GM18858 (cell line): ENCODE measurements around the gene RPL18A.

Source experiments
- ATAC-seq: cut with Tn5 transposase; IDR thresholded peaks from one replicate; pipeline ENCODE4 v1.9.1; 2021; ENCODE audit not compliant: unreplicated experiment

The RPL18A gene

GRCh38 chr19:17841810-17842662, 17.7 kb upstream of the RPL18A start:
- no peak for ATAC-seq

- ATAC-seq, result no peak
Observed at GRCh38 chr19:17842663-17843291, 16.9 kb upstream of the RPL18A start.

- ATAC-seq, result no peak
Observed at GRCh38 chr19:17843292-17843827, 16.4 kb upstream of the RPL18A start.

- ATAC-seq, result no peak
Observed at GRCh38 chr19:17843908-17844490, 15.7 kb upstream of the RPL18A start.

- no peak for ATAC-seq
Observed at GRCh38 chr19:17846146-17846545, 13.6 kb upstream of the RPL18A start.

GRCh38 chr19:17847538-17848366, 12.0 kb upstream of the RPL18A start, which contains the start of gene JAK3:
TSS of gene JAK3 (minus strand) at chr19:17847982. CDS start at chr19:17844417, 3,565 bp downstream.
- ATAC-seq, result no peak

GRCh38 chr19:17848595-17849292, 11.0 kb upstream of the RPL18A start:
- no peak for ATAC-seq

GRCh38 chr19:17854061-17854460, 5.6 kb upstream of the RPL18A start:
- no peak for ATAC-seq

GRCh38 chr19:17855280-17856152, 4.2 kb upstream of the RPL18A start:
- no peak for ATAC-seq

- no peak for ATAC-seq
Observed at GRCh38 chr19:17860331-17860992, 752 bp downstream of the RPL18A start.

GRCh38 chr19:17860993-17861360, 1.3 kb downstream of the RPL18A start:
- ATAC-seq, result no peak

GRCh38 chr19:17861542-17862402, 2.1 kb downstream of the RPL18A start:
- ATAC-seq, result no peak

GRCh38 chr19:17862711-17863519, 3.2 kb downstream of the RPL18A start:
- no peak for ATAC-seq

- ATAC-seq, result no peak
Observed at GRCh38 chr19:17863520-17864182, 3.9 kb downstream of the RPL18A start.

GRCh38 chr19:17865364-17866311, 5.9 kb downstream of the RPL18A start:
- no peak for ATAC-seq
